Sigmoid colon (tissue), 4 donors: Measurements from ENCODE around the gene SSR1.

Experiments
- CTCF ChIP-seq, 4 experiments: fragments of 450-650 bp in 3 of 4; fragments of 200-600 bp in 1 of 4; IDR thresholded peaks; one replicate each; pipeline ENCODE4 v1.5.1; 2016 to 2019; ENCODE audit warnings: antibody characterized with exemption in 4 of 4, mild to moderate bottlenecking in 3 of 4, moderate library complexity in 2 of 4
- EP300 ChIP-seq, 4 donors: sonication (generic); formaldehyde crosslinking; IDR thresholded peaks; one replicate each; pipeline ENCODE4 v1.6.1; 2017; ENCODE audit warnings: antibody characterized with exemption in 4 of 4
- POLR2A ChIP-seq, 2 donors: fragments of 450-650 bp; IDR thresholded peaks; one replicate each; pipeline ENCODE4 v1.6.1; 2016; ENCODE audit warnings: antibody characterized with exemption in 2 of 2, mild to moderate bottlenecking in 2 of 2, moderate library complexity in 2 of 2

GRCh38 chr6:7270320-7271204 lies 42.4 kb downstream of the SSR1 start:
- TF ChIP-seq CTCF (IDR thresholded peaks at IDR 0.05) (no peak), EP300 (IDR thresholded peaks at IDR 0.05) (no peak), POLR2A (IDR thresholded peaks at IDR 0.05) (no peak)
